HG03442 (cell line): ENCODE measurements around the gene TRERF1.
A peak's percentile ranks its signal among the peaks of the same experiment; 100 is the strongest.

ENCODE experiments used
- ATAC-seq: cut with Tn5 transposase; IDR thresholded peaks from one replicate; pipeline ENCODE4 v1.9.1; 2021; ENCODE audit warnings: mild to moderate bottlenecking, moderate library complexity; ENCODE audit not compliant: unreplicated experiment

Gene TRERF1

GRCh38 chr6:42368181-42368580 lies 83.5 kb downstream of the TRERF1 start:
- ATAC-seq = peak; percentile 33

- peak; percentile 47 for ATAC-seq
These were observed 84.2 kb downstream of the TRERF1 start for GRCh38 chr6:42367353-42368011.

GRCh38 chr6:42366999-42367352 lies 84.8 kb downstream of the TRERF1 start:
- peak; percentile 2 for ATAC-seq

GRCh38 chr6:42366011-42366705 lies 85.6 kb downstream of the TRERF1 start:
- no peak for ATAC-seq

- ATAC-seq = no peak
These were observed 86.7 kb downstream of the TRERF1 start for GRCh38 chr6:42365021-42365420.

- no peak for ATAC-seq
These were observed 87.5 kb downstream of the TRERF1 start for GRCh38 chr6:42363926-42364849.

GRCh38 chr6:42361036-42361435 lies 90.7 kb downstream of the TRERF1 start:
- no peak for ATAC-seq

- no peak for ATAC-seq
These were observed 92.7 kb downstream of the TRERF1 start for GRCh38 chr6:42359021-42359420.

GRCh38 chr6:42355416-42355815 lies 96.3 kb downstream of the TRERF1 start:
- ATAC-seq = no peak

GRCh38 chr6:42354702-42355101 lies 97.0 kb downstream of the TRERF1 start:
- ATAC-seq = no peak

GRCh38 chr6:42352856-42353564 lies 98.7 kb downstream of the TRERF1 start:
- no peak for ATAC-seq

- ATAC-seq = no peak
These were observed 100.8 kb downstream of the TRERF1 start for GRCh38 chr6:42350911-42351310.

GRCh38 chr6:42349753-42350511 lies 101.8 kb downstream of the TRERF1 start:
- ATAC-seq = no peak

GRCh38 chr6:42347456-42347855 lies 104.3 kb downstream of the TRERF1 start:
- no peak for ATAC-seq

- no peak for ATAC-seq
These were observed 105.9 kb downstream of the TRERF1 start for GRCh38 chr6:42345696-42346416.

GRCh38 chr6:42344756-42345155 lies 107.0 kb downstream of the TRERF1 start:
- no peak for ATAC-seq

- no peak for ATAC-seq
These were observed 109.8 kb downstream of the TRERF1 start for GRCh38 chr6:42341771-42342553.

- ATAC-seq = no peak
These were observed 110.5 kb downstream of the TRERF1 start for GRCh38 chr6:42341221-42341620.

- no peak for ATAC-seq
These were observed 111.2 kb downstream of the TRERF1 start for GRCh38 chr6:42340511-42340910.
